K562 (cell line): ENCODE data around the gene MBOAT7. TPM values are rescaled to one million over a fixed set of nuclear protein-coding genes. Genes with fewer than 3 reads are reported as not detected.
"Not testable (repeated sequence)": the region's sequence is repeated elsewhere in the genome, so short reads cannot be mapped to it uniquely, and the experiment has no call there.

Source experiments
- ATAC-seq: fragments of 200-7000 bp; cut with Tn5 transposase; 3 replicates; pipeline ENCODE4 v1.9.1; 2020; ENCODE audit warnings: moderate library complexity
- BruUV-seq: library from RNA; stranded (reverse); fragments of 400-500 nt; replicated peaks from 2 replicates; lab custom pipeline; 2021; lab: Mats Ljungman, UMichigan
- CTCF ChIA-PET: fragments of 300-600 bp; formaldehyde crosslinking; extraction: SDS; loops from one replicate; lab custom pipeline; 2021; ENCODE audit warnings: low intra/inter-chr PET ratio; lab: Yijun Ruan, JAX
- POLR2A ChIA-PET: fragments of 300-600, 350-650 bp; sonication (Branson Sonifier 250); formaldehyde crosslinking; extraction: SDS; loops from one replicate; lab custom pipeline; 2021; ENCODE audit warnings: antibody characterized with exemption, inconsistent platforms; lab: Yijun Ruan, JAX
- DNase-seq, 4 experiments: peaks; one replicate each; pipeline versions ENCODE4 v3.0.0 to v3.0.0-alpha.2; 2011 to 2018; ENCODE audit warnings: low spot score in 3 of 4, mixed read lengths in 3 of 4; ENCODE audit errors: extremely low read depth in 1 of 4
- FAIRE-seq: peaks from 2 replicates; lab custom pipeline; 2011; peaks lifted over from hg19 to GRCh38; lab: Jason Lieb, UNC
- H2AFZ ChIP-seq: 2 replicates; pipeline ENCODE4 v1.6.0; 2011; ENCODE audit warnings: low read depth, low read length, control low read depth, inconsistent platforms
- H3K27ac ChIP-seq: fragments of 200-600 bp; 3 replicates; pipeline ENCODE4 v1.8.0; 2011; ENCODE audit warnings: low read depth, mild to moderate bottlenecking, control low read depth, inconsistent platforms, low read length, moderate library complexity, mixed read lengths; ENCODE audit errors: extremely low read depth
- H3K27me3 ChIP-seq, 2 experiments: fragments of 300-600 bp in 1 of 2; 2 replicates in 1 of 2; 3 replicates in 1 of 2; pipeline versions ENCODE4 v1.6.0 to v1.8.0; 2011; ENCODE audit warnings: inconsistent platforms in 2 of 2, low read length in 2 of 2, mild to moderate bottlenecking in 1 of 2, mixed read lengths in 1 of 2, moderate library complexity in 1 of 2; ENCODE audit not compliant: control insufficient read depth in 2 of 2, insufficient read depth in 2 of 2
- H3K36me3 ChIP-seq: fragments of 300-600 bp; 3 replicates; pipeline ENCODE4 v1.8.0; 2011; ENCODE audit warnings: mild to moderate bottlenecking, low read length, inconsistent platforms; ENCODE audit not compliant: control insufficient read depth, insufficient read depth
- H3K4me1 ChIP-seq, 2 experiments: fragments of 200-600 bp in 1 of 2; replicated peaks in 1 of 2; 2 replicates in 1 of 2; 3 replicates in 1 of 2; pipeline versions ENCODE4 v1.5.1 to v1.8.0; 2011; ENCODE audit warnings: inconsistent platforms in 2 of 2, low read length in 2 of 2, mild to moderate bottlenecking in 1 of 2, mixed read lengths in 1 of 2, moderate library complexity in 1 of 2; ENCODE audit not compliant: control insufficient read depth in 2 of 2, insufficient read depth in 2 of 2
- H3K4me2 ChIP-seq: 2 replicates; pipeline ENCODE4 v1.6.1; 2011; ENCODE audit warnings: low read length, control low read depth, inconsistent platforms, mixed read lengths; ENCODE audit not compliant: insufficient read depth
- H3K4me3 ChIP-seq: fragments of 200-600 bp; sonication (generic), shearing (Covaris generic); 2 replicates; pipeline ENCODE4 v1.5.1; 2016; ENCODE audit warnings: control low read depth, inconsistent platforms
- H3K79me2 ChIP-seq: fragments of 200-600 bp; 3 replicates; pipeline ENCODE4 v1.8.0; 2011; ENCODE audit warnings: low read length, inconsistent platforms; ENCODE audit not compliant: control insufficient read depth, insufficient read depth
- H3K9ac ChIP-seq, 2 experiments: 2 replicates each; pipeline versions ENCODE4 v1.6.0 to v1.6.1; 2011; ENCODE audit warnings: low read depth in 2 of 2, low read length in 2 of 2, control low read depth in 1 of 2, inconsistent platforms in 1 of 2, mild to moderate bottlenecking in 1 of 2, mixed read lengths in 1 of 2; ENCODE audit not compliant: insufficient read depth in 1 of 2
- H3K9me1 ChIP-seq: one replicate; pipeline ENCODE4 v1.6.0; 2011; ENCODE audit warnings: inconsistent platforms, mild to moderate bottlenecking, low read length, moderate library complexity; ENCODE audit not compliant: control insufficient read depth, insufficient read depth
- H3K9me3 ChIP-seq: replicated peaks from 2 replicates; pipeline ENCODE4 v1.5.1; 2011; ENCODE audit warnings: low read depth, low read length, inconsistent platforms; ENCODE audit not compliant: control insufficient read depth, insufficient read depth
- H4K20me1 ChIP-seq: replicated peaks from 2 replicates; pipeline ENCODE4 v1.6.1; 2011; ENCODE audit warnings: low read length, inconsistent platforms, mixed read lengths; ENCODE audit not compliant: control insufficient read depth, insufficient read depth
- JUN ChIP-seq, 2 experiments: sonication (generic) in 1 of 2; formaldehyde crosslinking in 1 of 2; IDR thresholded peaks; 2 replicates each; pipeline versions ENCODE4 v1.6.1 to v1.8.0; 2012 to 2022; ENCODE audit warnings: borderline replicate concordance in 2 of 2, mild to moderate bottlenecking in 2 of 2, improper control_type of control experiment in 1 of 2, low read depth in 1 of 2, low read length in 1 of 2, missing genetic modification reagents in 1 of 2
- KAT7 ChIP-seq: sonication (generic); formaldehyde crosslinking; IDR thresholded peaks from 2 replicates; pipeline ENCODE4 v1.8.0; 2022; ENCODE audit warnings: missing genetic modification reagents, mild to moderate bottlenecking, borderline replicate concordance
- POLR2G ChIP-seq: fragments of 200-400 bp; formaldehyde crosslinking; IDR thresholded peaks from 2 replicates; pipeline ENCODE4 v1.6.1; 2017; ENCODE audit warnings: low read depth, mild to moderate bottlenecking, antibody characterized with exemption, low read length, moderate library complexity
- RBFOX2 ChIP-seq: fragments of 200-400 bp; formaldehyde crosslinking; IDR thresholded peaks from 2 replicates; pipeline ENCODE4 v1.6.1; 2017; ENCODE audit warnings: low read depth, mild to moderate bottlenecking, low read length, moderate library complexity
- TEAD1 ChIP-seq, 2 experiments: fragments of 450-650 bp in 1 of 2; sonication (generic) in 1 of 2; formaldehyde crosslinking; IDR thresholded peaks; 2 replicates each; pipeline versions ENCODE4 v1.4.0 to v1.8.0; 2020 to 2022; ENCODE audit warnings: mild to moderate bottlenecking in 2 of 2, missing genetic modification reagents in 1 of 2
- ZBTB33 ChIP-seq: sonication (generic); formaldehyde crosslinking; IDR thresholded peaks from 2 replicates; pipeline ENCODE4 v1.8.1; 2023; ENCODE audit warnings: mild to moderate bottlenecking, missing genetic modification reagents
- WGBS: fragments of 100-300 bp; shearing (Covaris generic); methylation state at CpG from one replicate; pipeline ENCODE4 v1.1.6; 2016; ENCODE audit warnings: low coverage, mixed read lengths; ENCODE audit not compliant: insufficient coverage; ENCODE audit errors: missing lambda C conversion rate; 5-methylcytosine and 5-hydroxymethylcytosine counted together
- in situ Hi-C: fragments of 300-500 bp; cut with MboI; formaldehyde crosslinking; loops from 4 replicates; pipeline ENCODE4 v1.15.0; 2018; ENCODE audit warnings: inconsistent platforms, mixed read lengths
- intact Hi-C: fragments of 100-400 bp; cut with micrococcal nuclease; formaldehyde crosslinking; loops from 2 replicates; pipeline ENCODE4 v1.14.2; 2022
- polyA plus RNA-seq, 8 experiments: library from polyadenylated mRNA; depleted of rRNA in 4 of 8; stranded (reverse) in 5 of 8; unstranded in 3 of 8; fragments of >200 nt; fragmentation: Nextera tagmentation in 2 of 8; fragmentation: Illumina TruSeq in 1 of 8; extraction: Ambion mirVana in 2 of 8; extraction: Trizol in 1 of 8; gene quantifications; 2 replicates each; pipeline versions ENCODE4 v1.2.1 to v1.2.3, GENCODE V29; 2011 to 2014; ENCODE audit warnings: inconsistent platforms in 1 of 8, missing spikeins in 1 of 8
- total RNA-seq, 7 experiments: library from RNA; depleted of rRNA in 6 of 7; stranded (reverse); fragments of >200 nt in 6 of 7; fragmentation: Illumina TruSeq in 2 of 7; extraction: Trizol in 2 of 7; gene quantifications; 2 replicates each; pipeline versions ENCODE4 v1.2.1 to v1.2.3, GENCODE V29; 2011 to 2021; ENCODE audit warnings: low replicate concordance in 1 of 7

Gene MBOAT7
- total and polyA plus RNA-seq, 9 of the 15 experiments (the other 6 are each of a cell fraction or from before 2014, with no cell fraction given) = 1.4 to 153 (median 56.1) TPM

DNA sequence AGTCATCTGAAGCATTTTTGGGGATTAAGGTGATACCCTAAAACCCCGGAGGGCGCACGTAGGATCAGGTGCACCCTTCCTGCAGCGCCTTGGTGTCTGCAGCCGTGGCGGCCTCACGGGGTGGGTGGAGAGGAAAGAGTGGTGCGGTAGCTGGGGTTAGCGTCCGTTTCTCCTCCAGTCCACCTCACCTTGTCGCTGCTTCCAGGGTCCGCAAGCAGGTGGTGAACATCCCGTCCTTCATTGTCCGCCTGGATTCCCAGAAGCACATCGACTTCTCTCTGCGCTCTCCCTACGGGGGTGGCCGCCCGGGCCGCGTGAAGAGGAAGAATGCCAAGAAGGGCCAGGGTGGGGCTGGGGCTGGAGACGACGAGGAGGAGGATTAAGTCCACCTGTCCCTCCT is 17.8 kb upstream of the MBOAT7 start:
- CTCF ChIA-PET; DNase-seq; intact Hi-C loops; BruUV-seq; H3K27me3 ChIP-seq; H3K9me3 ChIP-seq; H2AFZ ChIP-seq; in situ Hi-C loops; FAIRE-seq; ATAC-seq; TF ChIP-seq JUN (IDR thresholded peaks at IDR 0.05; ENCODE audit: borderline replicate concordance, low read depth, low read length): not testable (repeated sequence)
- H3K9me1 ChIP-seq = peaks cover 23% of the 10 kb centered on the region
- POLR2A ChIA-PET = interaction anchor here (0.6 to 7.0 kb wide), 8 partner anchors 6 to 110 kb away, joined by 3 to 66 read pairs (median 4); partner anchors contain the start of genes MBOAT7, RPS9 and TSEN34
- H4K20me1 ChIP-seq = peaks cover 86% of the 10 kb centered on the region
- H3K4me3 ChIP-seq = peak overlapping the region; percentile 68; the same call in 1 of the 2 replicates
- peak overlapping the region; percentile 66 to 90 for H3K9ac ChIP-seq
- H3K4me2 ChIP-seq = peak overlapping the region; percentile 89
- peaks cover 78% of the 10 kb centered on the region for H3K36me3 ChIP-seq
- H3K27ac ChIP-seq = peak overlapping the region; percentile 89
- TF ChIP-seq TEAD1 (CRISPR knock-in tag; IDR thresholded peaks at IDR 0.05) = 0 out of 4 replicates have a peak, but pooled peaks of 1 of the 2 experiments have one; percentile 26
- peak; percentile 59 for TF ChIP-seq ZBTB33
- peak; percentile 60 for TF ChIP-seq POLR2G
- TF ChIP-seq RBFOX2 = peak; percentile 25; the same call in 1 of the 2 replicates
- TF ChIP-seq KAT7 (CRISPR knock-in tag) = peak; percentile 18; the same call in 1 of the 2 replicates
- 0 out of 2 replicates have a peak, but pooled peaks have one; percentile 46 for TF ChIP-seq JUN (CRISPR knock-in tag; IDR thresholded peaks at IDR 0.05; ENCODE audit: borderline replicate concordance)
- peaks cover 65 to 83% of the 10 kb centered on the region in 2 experiments for H3K4me1 ChIP-seq
- 68% methylated on average over 13 of the region's 23 CpGs for WGBS
- H3K79me2 ChIP-seq = peaks cover 86% of the 10 kb centered on the region
